ENCODE results near the gene GUK1.

- no peak for TF ChIP-seq CTCF (IDR thresholded peaks at IDR 0.05)
- no peak for TF ChIP-seq POLR2A (IDR thresholded peaks at IDR 0.05)
Observed at GRCh38 chr1:228122921-228123441, 17.1 kb upstream of the GUK1 start.
